Stomach (tissue), 4 donors: ENCODE measurements around the gene GAL3ST2.

Experiments
- CTCF ChIP-seq, 7 experiments: fragments of 450-650 bp in 4 of 7; fragments of 200-600 bp in 3 of 7; sonication (generic) in 3 of 7; IDR thresholded peaks; one replicate each; pipeline ENCODE4 v1.5.1; 2016 to 2019; ENCODE audit warnings: antibody characterized with exemption in 7 of 7, control low read depth in 2 of 7, mild to moderate bottlenecking in 1 of 7
- POLR2A ChIP-seq, 4 donors: fragments of 450-650 bp; IDR thresholded peaks; one replicate each; pipeline ENCODE4 v1.6.1; 2016; ENCODE audit warnings: antibody characterized with exemption in 4 of 4, control low read depth in 2 of 4, mild to moderate bottlenecking in 1 of 4, moderate library complexity in 1 of 4
- POLR2AphosphoS5 ChIP-seq, 3 donors: sonication (generic); formaldehyde crosslinking; IDR thresholded peaks; one replicate each; pipeline ENCODE4 v1.6.1; 2016; ENCODE audit warnings: antibody characterized with exemption in 3 of 3

GRCh38 chr2:241773511-241774418, 2.9 kb upstream of the GAL3ST2 start:
- TF ChIP-seq POLR2AphosphoS5 (IDR thresholded peaks at IDR 0.05) (no peak), CTCF (IDR thresholded peaks at IDR 0.05) (no peak), POLR2A (IDR thresholded peaks at IDR 0.05) (no peak)
